ENCODE measurements around the gene DBNL.
A peak's percentile ranks its signal among the peaks of the same experiment; 100 is the strongest.

DBNL gene

DNA sequence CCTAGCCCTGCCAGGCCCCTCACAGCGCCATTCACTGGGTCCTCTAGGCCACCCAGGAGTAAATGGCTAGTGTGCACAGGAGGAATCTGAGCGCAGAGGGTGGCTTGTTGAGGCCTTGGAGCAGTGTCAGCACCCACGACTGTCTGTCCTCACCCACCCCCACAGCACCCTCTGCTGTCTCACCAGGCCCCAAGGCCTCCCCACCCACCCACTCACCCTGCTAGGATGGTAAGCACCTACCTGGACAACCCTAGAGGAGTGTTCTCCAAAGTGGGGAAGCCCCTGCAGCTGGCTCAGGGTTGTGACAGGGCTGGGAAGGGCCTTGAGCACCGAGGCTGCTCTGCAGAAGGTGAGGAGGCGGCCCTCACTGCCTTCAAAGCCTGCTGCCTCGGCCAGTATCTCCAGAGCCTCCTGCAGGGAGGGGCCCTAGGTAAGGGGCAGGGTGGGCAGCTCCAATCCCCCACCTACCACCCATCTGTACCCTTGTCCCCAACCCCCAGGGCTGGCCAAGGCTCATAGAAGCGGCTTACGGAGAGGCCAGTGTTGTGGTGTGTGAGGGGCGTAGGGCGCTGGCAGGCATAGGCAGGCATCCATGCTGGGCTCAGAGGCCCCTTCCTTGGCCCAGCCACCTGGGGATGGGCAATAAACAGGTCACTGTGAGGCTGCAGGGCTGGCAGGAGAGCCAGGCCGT is 35.0 kb downstream of the DBNL start:
- no peak for DNase-seq

DNA sequence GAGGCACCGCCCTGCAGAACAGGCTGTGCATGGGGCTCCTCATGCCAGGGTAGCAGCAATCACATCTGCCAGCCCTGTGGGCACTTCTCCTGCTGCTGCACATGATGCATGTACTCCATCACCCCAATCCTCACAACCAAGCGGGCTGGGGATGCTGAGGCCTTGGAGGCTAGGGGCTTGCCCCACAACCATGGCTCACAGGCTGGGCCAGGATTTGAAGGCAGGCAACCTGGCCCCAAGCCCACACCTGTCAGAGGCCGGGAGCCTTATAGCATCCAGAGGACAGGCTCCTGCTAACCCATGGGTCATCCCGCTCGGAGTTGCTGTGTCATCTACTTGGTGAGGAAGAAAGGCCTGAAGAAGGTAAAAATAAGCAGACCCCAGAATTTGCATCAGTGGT is 35.6 kb downstream of the DBNL start:
- no peak for DNase-seq

DNA sequence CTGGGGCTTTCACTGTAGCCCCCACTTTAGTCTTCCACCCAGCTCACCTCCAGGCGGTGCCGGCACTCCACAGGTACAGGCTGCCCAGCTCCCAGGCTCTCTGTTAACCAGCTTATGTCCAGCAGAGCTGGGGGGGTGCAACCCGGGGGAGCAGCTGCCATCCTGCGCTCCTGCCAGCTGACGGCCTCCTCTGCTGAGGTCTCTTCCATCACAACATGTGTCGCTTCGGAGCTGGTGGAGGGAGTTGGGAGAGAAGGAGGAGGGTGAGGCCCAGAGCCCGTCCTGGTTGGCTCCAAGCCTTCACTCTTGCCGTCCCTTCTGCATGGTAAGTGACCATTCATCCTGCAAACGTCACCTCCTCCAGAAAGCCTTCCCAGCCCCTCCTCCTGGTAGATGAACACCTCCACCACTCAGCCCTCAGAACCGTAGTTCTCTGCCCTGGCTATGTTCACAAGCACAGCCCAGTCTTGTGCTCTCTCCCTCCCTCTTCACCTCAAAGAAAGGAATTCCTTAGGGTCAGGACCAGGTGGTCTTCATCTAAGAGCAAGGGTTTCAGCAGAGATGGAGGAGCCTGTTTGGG is 36.3 kb downstream of the DBNL start:
- DNase-seq, result no peak

DNA sequence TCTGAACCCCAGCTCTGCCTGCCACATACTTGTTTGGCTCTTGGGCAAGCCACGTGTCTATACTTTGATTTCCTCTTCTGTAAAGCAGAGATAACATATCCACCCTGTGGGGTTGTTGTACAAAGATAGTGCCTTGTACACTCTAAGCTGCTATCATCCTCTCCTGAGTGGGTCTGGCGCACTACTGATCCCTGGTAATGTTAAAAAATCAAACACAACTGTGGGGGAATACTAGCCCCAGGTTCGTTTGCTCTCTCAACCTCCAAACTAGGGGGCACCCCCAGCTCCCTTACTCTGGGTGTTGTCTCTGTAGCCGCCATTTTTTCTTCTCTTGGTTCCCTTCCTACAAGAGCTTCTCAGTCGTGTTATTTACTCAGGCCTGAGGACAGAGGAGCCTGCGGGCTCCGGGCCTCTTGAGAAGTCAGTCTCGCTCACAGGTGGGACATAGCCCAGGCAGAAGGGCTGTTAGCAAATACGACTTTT is 36.8 kb downstream of the DBNL start:
- no peak for DNase-seq

DNA sequence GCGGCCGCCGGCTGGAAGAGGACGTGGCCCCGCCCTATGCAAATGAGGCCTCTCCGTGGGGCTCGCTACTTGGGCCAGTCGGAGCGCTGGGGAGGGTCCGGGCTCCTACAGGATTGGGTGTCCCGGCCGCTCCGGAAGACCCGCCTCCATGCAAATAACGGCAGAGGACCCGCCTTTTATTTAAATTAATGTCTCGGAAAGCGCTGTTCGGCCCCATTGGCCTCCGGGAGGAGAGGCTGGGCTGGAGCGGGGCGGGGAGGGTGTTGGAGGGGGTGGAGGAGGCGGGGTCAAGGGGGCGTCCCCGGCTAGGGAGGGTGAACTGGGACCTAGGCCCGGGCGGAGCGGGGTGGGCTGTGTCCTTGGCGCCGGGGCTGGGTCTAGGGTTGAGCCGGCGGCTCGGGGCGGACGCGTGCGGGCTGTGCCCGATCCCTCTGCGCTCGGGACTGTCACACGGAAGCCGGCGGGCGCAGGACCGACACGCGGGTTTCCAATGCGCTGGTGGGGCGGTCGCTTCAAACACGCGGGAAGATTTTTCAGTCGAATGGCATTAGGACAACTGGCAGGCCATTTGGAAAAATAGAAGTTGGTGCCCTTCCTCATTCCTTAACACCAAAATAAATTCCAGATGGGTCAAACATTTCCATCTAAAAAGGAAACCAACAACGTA is 38.2 kb downstream of the DBNL start:
- DNase-seq, result peak; percentile 97 to 99

DNA sequence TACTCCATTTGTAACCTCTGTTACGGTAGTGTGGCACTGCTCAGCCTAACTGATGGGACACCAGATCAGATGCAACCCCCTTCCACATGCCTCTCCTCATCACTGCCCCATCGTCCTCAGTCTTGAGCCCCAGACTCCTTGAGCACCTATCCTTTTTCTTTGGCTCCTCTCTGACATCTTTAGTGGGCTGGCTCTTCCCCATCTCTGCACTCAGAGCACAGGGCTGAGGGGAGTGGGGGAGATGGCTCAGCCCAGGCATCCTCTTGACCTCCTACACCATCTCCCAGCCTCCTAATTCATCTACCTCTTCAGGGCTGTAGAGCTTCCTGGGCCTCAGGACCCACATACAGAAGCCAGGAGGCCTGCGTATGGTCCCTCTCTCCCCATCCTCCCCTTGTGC is 39.3 kb downstream of the DBNL start:
- DNase-seq, result no peak

DNA sequence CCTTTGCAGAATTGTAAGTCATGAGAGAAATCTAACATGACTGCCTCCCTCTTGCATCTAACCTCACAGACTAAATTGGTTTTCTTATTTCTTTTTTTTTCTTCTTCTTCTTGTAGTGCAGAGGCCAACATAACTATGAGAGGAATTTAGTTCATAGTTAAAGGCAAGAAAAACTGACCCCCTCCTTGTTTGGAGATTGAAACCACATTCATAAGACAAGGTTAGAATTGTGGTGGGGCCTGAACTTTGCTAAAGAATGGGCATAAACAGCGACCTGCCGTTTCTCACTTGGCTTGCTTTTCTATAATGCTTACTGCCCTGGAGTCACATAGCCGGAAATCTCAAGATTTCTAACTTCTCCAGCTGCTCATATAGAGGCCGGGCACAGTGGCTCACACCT is 40.2 kb downstream of the DBNL start:
- no peak for DNase-seq

DNA sequence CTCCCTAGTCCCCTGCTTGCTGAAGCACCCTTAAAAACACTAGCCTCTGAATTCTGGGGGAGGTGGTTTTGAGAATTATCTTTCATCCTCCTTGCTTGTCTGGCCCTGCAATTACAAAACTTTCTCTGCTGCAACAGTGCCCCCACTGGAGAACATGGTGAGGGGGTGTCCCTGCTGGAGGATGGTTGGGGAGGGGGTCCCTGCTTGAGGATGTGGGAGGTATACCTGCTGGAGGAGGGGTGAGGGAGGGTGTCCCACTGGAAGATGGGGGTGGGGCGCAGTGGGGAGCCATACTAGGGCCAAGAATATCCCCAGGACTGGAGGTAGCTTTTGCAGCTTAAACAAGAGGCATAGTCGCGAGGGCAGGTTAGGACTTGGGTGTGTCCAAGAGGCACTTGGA is 41.0 kb downstream of the DBNL start:
- no peak for DNase-seq

DNA sequence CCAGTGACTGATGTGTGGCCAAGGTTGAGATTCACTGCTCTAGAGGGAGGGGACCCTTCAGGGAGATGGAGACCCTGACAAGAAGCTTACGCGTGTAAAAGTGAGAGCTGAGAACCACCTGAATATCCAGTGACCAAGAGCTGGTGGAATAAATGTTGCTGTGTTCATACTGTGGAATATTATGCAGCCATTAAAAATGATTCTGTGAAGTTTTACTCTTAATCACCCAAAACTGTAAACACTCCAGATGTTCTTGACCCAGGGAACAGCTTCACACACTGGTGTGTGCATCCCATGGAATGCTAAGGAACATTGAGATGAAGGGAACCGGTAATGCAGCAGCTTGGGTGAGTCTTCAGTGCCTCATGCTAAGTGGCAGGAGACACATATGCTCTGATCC is 42.1 kb downstream of the DBNL start:
- no peak for DNase-seq

DNA sequence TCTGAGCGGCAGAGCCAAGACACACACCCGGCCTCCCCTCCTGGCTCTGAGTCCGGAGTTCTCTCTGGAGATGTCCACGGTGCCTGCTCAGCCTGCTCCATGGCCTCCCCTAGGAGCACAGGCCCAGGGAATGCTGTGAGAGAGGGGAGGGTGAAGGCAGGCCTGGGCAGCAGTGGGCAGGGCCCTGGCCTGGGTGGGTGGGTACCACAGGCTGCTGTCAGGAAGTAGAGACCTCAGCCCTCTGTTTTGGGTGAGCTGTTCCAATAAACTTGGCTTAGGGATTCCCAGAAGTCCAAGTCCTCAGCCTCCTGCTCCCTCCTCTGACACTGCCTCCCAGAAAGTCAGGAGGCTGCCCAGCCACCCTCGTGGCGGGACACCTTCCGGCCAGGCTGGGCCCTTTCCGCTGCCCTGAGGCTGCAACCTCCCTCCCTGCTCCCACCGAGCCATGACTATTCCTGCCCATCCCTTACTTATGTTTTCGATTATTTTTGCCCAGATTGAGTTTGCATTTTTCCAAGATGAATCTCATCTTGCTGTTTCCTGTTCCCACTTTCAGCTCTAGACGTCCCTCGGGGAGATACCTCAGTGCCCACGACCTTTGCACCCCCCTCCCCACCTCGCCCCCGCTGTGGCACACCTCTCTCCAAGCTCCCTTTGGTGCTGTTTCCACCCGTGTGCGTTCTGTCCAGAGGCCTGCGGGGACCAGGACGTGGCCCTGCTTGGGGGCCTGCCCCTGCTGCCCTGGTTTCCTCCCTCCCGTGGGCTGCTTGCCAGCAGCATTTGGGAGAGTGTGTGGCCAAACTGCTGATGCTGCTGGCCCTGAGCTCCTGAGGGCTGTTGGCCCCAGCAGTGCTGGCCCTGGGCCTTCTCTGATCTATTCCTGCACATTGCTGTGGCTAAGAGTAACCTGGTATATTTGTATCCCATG is 43.7 kb downstream of the DBNL start:
- peak in 1 of 2 experiments; percentile 37 for DNase-seq

DNA sequence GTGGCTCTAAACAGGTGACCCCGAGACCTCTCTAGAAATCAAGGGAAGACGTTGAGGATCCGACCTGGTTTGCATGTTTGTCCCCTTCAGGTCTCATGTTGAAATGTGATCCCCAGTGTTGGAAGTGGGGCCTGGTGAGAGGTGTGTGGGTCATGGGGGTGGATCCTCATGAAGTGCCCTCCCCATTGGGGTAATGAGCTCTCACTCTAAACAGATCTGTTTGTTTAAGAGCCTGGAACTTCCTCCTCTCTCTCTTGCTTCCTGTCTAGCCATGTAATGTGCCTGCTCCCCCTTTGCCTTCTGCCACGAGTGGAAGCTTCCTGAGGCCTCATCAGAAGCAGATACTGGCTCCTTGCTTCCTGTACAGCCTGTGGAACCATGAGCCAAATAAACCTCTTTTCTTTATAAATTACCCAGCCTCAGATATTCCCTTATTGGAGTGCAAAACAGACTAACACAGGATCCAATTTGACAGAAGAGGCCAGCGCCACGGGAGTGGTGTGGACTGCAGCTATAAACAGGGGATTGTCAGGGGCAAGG is 48.7 kb downstream of the DBNL start:
- no peak for DNase-seq

DNA sequence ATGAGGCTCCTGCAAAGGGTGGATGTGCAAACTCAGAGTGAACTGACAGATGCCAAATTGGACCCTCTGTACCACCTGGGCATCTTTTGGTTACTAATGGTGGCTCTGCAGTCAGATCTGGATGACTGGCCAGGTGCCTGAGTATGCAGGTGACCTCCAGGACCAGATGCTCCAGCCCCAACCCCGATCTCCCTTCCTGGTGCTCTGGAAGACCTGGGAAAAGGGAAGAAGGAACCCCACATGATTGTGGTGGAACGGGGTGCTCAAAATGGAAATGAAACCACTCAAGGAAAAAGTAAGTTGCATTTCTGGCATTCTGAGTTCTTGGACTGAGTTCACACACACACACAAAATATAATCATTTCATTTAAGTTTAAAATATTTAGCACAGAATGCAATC is 49.9 kb downstream of the DBNL start:
- DNase-seq, result no peak

DNA sequence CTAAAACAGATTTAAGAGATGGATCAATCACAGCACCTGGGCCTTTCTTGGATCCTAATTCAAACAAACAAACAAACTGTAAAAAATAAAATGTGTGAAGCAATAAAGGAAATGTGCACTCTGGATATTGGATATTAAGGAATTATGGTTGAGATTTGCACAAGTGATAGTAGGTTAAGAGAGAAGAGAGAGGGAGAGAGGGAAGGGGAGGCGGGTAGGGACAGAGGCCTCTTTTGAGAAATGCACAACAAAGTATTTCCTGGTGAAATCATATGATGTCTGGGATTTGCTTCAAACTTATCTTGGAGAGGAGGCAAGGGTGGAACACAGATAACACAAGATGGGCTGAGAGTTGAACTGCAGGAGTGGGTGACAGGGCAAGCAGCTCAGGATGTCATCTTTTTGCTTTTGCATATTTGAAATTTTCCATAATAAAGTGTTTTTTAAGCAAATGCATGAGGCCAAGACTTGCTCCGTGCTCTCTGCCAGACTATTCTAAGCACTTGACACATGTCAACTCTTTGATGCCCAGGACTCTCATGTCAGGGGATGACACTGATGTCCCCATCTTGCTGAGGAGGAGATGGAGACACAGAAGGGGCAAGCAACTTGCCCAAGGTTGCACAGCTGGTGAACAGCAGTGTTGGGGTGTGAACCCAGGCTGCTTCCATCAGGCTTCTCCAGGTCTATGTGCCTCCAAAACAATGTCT is 50.5 kb downstream of the DBNL start:
- no peak for DNase-seq

DNA sequence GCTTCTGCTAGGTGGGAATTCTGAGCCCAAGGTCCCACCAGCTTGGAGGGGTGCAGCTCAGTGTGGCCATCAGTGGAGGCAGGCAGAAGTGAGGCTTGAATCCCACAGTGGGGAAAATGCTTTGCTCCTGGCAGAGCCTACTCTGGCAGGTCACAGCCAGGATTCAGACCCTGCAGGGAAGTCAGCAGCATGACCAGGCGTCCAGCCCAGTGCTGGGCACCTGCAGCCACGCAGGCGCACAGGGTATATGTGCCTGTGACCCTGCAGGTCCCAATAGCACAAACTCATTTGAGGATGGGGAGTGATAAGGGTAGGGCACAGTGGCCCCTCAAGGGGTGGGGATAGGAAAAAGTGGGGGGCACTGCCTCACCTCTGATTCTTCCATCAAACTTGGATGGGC is 51.3 kb downstream of the DBNL start:
- DNase-seq, result no peak

DNA sequence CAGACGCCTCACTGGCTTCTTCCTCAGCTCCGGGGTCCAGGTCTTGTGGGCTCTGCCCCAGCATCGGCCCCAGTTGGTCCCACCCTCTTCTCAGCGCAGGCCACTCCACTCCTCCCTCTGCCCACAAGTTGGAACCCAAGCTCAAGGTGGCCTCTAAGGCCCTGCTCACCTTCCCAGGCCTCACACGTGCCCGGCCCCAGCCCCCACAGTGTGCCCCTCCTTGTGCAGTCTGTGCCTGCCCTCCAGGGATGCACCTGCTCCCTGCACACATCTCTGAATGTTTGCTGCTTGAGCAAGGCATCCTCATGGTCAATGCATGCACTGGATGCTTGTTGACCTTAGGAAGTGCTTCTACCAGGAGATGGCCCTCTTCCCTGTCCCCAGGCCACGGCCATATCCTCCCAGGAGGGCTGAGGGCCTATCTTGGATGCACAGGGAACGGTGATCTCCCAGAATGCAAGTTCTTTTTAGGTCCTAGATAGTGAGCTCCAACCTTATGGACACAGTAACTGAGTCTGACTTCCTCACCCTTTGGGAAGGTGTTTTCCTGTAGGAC is 51.9 kb downstream of the DBNL start:
- DNase-seq, result no peak

DNA sequence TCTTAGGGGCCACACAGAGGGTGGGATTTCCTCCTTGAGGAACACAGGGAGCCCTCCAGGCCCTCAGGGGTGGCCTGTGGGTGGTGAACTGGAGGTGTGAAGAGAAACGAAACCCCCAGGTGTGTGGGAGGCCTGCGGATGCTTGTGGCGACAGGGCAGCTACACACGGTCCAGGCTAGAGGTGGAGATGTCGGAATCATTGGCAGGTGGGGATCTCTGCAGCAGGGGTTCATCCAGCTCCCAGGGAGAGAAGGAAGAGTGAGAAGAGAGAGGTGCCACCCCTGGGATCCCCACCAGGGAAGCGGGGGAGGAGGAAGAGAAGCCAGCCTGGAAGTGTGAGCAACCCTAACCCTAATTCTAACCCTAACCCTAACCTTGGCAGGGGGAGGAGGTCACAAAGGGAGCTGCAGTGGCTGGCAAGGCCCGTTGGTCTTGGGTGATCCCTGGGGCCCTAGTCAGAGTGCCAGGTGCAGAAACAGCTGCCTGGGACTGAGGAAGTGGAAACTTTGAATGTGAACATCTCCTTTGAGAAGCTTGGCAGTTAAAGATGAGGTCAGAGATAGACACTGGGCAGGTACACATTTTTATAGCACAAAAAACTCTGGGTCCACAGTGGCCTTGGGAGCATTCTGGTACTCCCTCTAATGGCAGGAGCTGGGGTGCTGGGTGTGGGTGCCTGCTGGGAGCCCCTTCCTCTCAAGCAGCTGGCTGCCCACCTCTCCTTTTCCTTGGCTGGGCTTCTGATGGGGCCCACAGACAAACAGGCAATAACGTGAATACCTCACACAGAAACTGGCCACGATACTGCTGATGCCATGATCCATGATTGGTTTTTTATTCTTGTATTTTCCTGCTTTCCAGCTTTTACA is 52.8 kb downstream of the DBNL start:
- DNase-seq, result no peak

DNA sequence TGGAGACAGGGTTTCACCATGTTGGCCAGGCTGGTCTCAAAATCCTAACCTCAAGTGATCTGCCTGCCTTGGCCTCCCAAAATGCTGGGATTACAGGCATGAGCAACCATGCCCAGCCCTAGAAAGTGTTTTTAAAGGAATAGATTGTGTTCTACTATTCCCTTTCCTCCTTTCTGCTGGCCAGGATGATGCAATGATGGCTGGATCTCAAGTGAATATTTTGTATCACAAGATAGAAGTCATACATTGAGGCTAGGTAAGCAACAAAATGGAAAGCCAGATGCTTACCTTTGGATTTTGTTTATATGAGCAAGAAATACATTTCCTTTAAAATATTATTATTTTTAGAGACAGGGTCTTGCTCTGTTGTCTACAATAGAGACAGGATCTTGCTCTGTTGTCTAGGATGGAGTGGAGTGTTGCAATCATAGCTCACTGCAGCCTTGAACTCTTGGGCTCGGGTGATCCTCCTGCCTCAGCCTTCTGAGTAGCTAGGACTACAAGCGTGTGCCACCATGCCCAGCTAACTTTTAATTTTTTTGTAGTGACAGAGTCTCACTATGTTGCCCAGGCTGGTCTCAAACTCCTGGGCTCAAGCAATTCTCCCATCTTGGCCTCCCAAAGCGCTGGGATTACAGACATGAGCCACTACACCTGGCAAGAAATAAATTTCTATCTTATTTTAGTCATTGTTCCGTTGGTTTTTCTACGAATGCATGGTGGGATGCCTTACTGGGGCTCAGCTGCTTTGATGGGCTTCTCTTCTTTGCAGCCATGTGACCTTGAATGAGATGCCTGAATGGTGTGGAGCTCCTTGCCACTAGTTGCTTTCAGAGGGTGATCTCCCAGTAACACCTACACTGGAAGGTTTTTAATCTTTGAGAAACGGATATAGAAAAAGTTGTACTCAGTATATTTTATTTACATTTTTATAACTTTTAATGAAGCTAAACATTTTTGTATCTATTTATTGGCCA is 53.9 kb downstream of the DBNL start:
- no peak for DNase-seq

DNA sequence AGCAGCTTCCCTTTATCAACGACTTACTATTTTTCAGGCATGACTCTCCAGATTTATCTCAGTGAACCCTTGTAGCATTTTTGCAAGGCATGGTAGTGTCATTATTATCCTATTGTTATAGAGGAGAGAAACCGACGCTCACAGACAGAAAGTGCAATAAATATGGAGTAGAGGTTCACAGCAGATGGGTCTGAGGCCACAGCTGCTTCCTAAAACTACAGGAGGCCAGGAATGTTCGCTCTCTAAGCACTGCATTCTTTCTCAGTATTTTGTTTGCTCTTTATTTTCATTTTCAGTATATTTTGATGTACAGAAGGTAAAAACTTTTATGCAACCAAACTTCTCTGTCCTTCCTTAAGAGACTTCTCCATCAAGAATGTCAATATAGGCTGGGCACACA is 55.2 kb downstream of the DBNL start:
- no peak for DNase-seq

DNA sequence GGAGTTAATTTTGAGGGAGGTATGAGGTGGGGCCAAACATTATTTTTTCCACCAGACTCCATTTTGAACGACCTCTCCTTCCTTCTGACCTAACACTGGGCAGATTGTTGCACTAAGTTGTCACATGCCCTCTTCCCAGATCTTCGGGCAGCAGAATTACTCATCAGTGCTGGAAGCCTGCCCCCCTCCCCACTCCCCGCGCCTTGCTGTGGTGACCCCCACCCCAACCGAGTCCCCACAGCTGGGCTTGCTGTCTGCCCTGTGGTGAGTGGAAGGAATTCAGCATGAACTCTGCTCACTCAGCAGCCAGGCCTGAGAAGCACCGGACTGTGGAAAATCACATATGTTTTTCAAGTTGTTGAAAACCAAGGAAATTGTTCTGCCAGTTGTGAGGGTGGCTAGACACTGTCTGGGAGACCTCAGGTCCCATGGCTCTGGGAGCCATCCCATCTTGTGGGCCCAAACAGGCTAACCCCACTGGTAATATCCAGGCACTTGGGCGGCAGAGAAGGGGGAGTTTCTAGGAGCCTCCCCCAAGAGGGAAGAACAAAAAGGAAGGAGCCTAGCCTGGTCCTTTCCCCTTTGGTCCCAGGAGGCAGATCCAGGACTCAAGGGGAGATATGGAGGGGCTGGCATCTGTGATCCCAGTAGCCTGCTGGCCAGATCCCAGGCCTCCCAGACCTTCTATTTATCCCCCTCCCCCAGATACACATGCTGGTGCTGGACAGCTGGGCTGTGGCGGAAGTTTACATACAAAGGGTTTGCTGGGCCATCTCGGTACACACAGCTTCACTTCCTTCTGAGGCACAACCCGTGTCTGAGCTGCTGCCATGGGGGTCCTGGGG is 56.2 kb downstream of the DBNL start:
- DNase-seq, result no peak

All from NCI-H446 (cell line).